GM23338 (cell line): ENCODE data around the gene BMF. TPM values are rescaled to one million over a fixed set of nuclear protein-coding genes. Genes with fewer than 3 reads are reported as not detected.

Experiments used
- ATAC-seq: fragments of 200-7000 bp; cut with Tn5 transposase; 3 replicates; pipeline ENCODE4 v1.9.1; 2020
- DNase-seq: peaks from one replicate; pipeline ENCODE4 v3.0.0-alpha.2; 2015; ENCODE audit warnings: low spot score
- H2AFZ ChIP-seq: fragments of 200-600 bp; sonication (generic); 2 replicates; pipeline ENCODE4 v1.8.0; 2016; ENCODE audit warnings: antibody characterized with exemption, mild to moderate bottlenecking, moderate library complexity
- H3F3A ChIP-seq: fragments of 200-600 bp; sonication (generic); replicated peaks from 2 replicates; pipeline ENCODE4 v1.8.0; 2017; ENCODE audit warnings: antibody characterized with exemption, mixed run types, low read depth
- H3K27ac ChIP-seq: fragments of 200-600 bp; sonication (generic); 2 replicates; pipeline ENCODE4 v1.6.1; 2016; ENCODE audit warnings: low read depth
- H3K27me3 ChIP-seq: fragments of 200-600 bp; sonication (generic); 2 replicates; pipeline ENCODE4 v1.8.0; 2016; ENCODE audit warnings: mild to moderate bottlenecking, mixed run types, moderate library complexity; ENCODE audit not compliant: insufficient read depth
- H3K36me3 ChIP-seq: fragments of 200-600 bp; sonication (generic); 2 replicates; pipeline ENCODE4 v1.8.0; 2016; ENCODE audit warnings: mild to moderate bottlenecking; ENCODE audit not compliant: insufficient read depth
- H3K4me1 ChIP-seq: fragments of 200-600 bp; sonication (generic); 2 replicates; pipeline ENCODE4 v1.8.0; 2016; ENCODE audit warnings: mild to moderate bottlenecking, moderate library complexity; ENCODE audit not compliant: insufficient read depth
- H3K4me2 ChIP-seq: fragments of 200-600 bp; sonication (generic); 2 replicates; pipeline ENCODE4 v1.7.1; 2017; ENCODE audit warnings: mixed run types
- H3K4me3 ChIP-seq: fragments of 200-600 bp; sonication (generic); 2 replicates; pipeline ENCODE4 v1.6.1; 2016; ENCODE audit warnings: mixed run types
- H3K79me2 ChIP-seq: fragments of 200-600 bp; sonication (generic); replicated peaks from 2 replicates; pipeline ENCODE4 v1.8.0; 2017; ENCODE audit warnings: mild to moderate bottlenecking; ENCODE audit not compliant: insufficient read depth
- H3K9me2 ChIP-seq: fragments of 200-600 bp; sonication (generic); 2 replicates; pipeline ENCODE4 v1.8.0; 2017; ENCODE audit not compliant: insufficient read depth
- H4K20me1 ChIP-seq: fragments of 200-600 bp; sonication (generic); replicated peaks from 2 replicates; pipeline ENCODE4 v1.8.0; 2017; ENCODE audit warnings: mild to moderate bottlenecking; ENCODE audit not compliant: insufficient read depth
- H3K27ac Mint-ChIP-seq: 2 replicates; pipeline ENCODE4 v1.8.0; 2020; ENCODE audit warnings: inconsistent platforms, mild to moderate bottlenecking, moderate library complexity, mixed read lengths
- H3K27me3 Mint-ChIP-seq: 3 replicates; pipeline ENCODE4 v1.8.0; 2022; ENCODE audit warnings: low read depth, mild to moderate bottlenecking, moderate library complexity, mixed read lengths, inconsistent platforms; ENCODE audit not compliant: insufficient read depth, poor library complexity
- H3K36me3 Mint-ChIP-seq: 3 replicates; pipeline ENCODE4 v1.8.0; 2021; ENCODE audit warnings: low read depth, mild to moderate bottlenecking, inconsistent platforms, moderate library complexity, mixed read lengths
- H3K4me1 Mint-ChIP-seq: 3 replicates; pipeline ENCODE4 v1.8.0; 2020; ENCODE audit warnings: mild to moderate bottlenecking, inconsistent platforms, mixed read lengths
- H3K4me3 Mint-ChIP-seq: 3 replicates; pipeline ENCODE4 v1.8.0; 2021; ENCODE audit warnings: moderate library complexity, mild to moderate bottlenecking, inconsistent platforms, mixed read lengths
- H3K9me3 Mint-ChIP-seq: 3 replicates; pipeline ENCODE4 v1.8.0; 2020; ENCODE audit warnings: moderate library complexity, mild to moderate bottlenecking, inconsistent platforms, mixed read lengths
- CREB1 ChIP-seq: fragments of 250-450 bp; sonication (Bioruptor Pico); IDR thresholded peaks from 2 replicates; pipeline ENCODE4 v1.5.0; 2020; ENCODE audit warnings: low read depth, mild to moderate bottlenecking, moderate library complexity
- EZH2 ChIP-seq: fragments of 200-600 bp; sonication (generic); IDR thresholded peaks from one replicate; pipeline ENCODE4 v1.8.0; 2017; ENCODE audit warnings: antibody characterized with exemption, mild to moderate bottlenecking, low read depth; ENCODE audit not compliant: unreplicated experiment
- EZH2phosphoT487 ChIP-seq: fragments of 200-600 bp; sonication (generic); IDR thresholded peaks from one replicate; pipeline ENCODE4 v1.8.1; 2018; ENCODE audit warnings: antibody characterized with exemption; ENCODE audit not compliant: unreplicated experiment
- JUNB ChIP-seq: IDR thresholded peaks from one replicate; pipeline ENCODE4 v1.6.1; 2016; ENCODE audit warnings: antibody characterized with exemption; ENCODE audit not compliant: unreplicated experiment
- NANOG ChIP-seq: IDR thresholded peaks from 2 replicates; pipeline ENCODE4 v1.6.1; 2016; ENCODE audit warnings: antibody characterized with exemption, borderline replicate concordance
- POLR2AphosphoS5 ChIP-seq: IDR thresholded peaks from 2 replicates; pipeline ENCODE4 v1.6.1; 2016; ENCODE audit warnings: antibody characterized with exemption, low read depth
- REST ChIP-seq: IDR thresholded peaks from one replicate; pipeline ENCODE4 v1.6.1; 2018; ENCODE audit warnings: antibody characterized with exemption; ENCODE audit not compliant: unreplicated experiment
- STAT1 ChIP-seq: IDR thresholded peaks from one replicate; pipeline ENCODE4 v1.6.1; 2016; ENCODE audit warnings: antibody characterized with exemption; ENCODE audit not compliant: unreplicated experiment
- ZNF114 ChIP-seq: fragments of 250-450 bp; sonication (Bioruptor Pico); IDR thresholded peaks from 2 replicates; pipeline ENCODE4 v1.5.0; 2020; ENCODE audit warnings: mild to moderate bottlenecking, moderate library complexity
- ZNF331 ChIP-seq: fragments of 250-450 bp; sonication (Bioruptor Pico); IDR thresholded peaks from 2 replicates; pipeline ENCODE4 v1.5.0; 2020; ENCODE audit warnings: low read depth, mild to moderate bottlenecking, moderate library complexity
- ZNF462 ChIP-seq: fragments of 250-450 bp; sonication (Bioruptor Pico); IDR thresholded peaks from 2 replicates; pipeline ENCODE4 v1.5.0; 2020; ENCODE audit warnings: mild to moderate bottlenecking, moderate library complexity
- polyA plus RNA-seq: library from polyadenylated mRNA; unstranded; fragments of >200 nt; fragmentation: Nextera tagmentation; extraction: Ambion mirVana; gene quantifications from 2 replicates; pipeline ENCODE4 v1.2.1, GENCODE V29; 2016
- total RNA-seq: library from RNA; depleted of rRNA; stranded (reverse); fragments of >200 nt; shearing (Covaris generic); gene quantifications from 2 replicates; pipeline ENCODE4 v1.2.3, GENCODE V29; 2014
- TF ChIP-seq, protein P1 (sequence below): IDR thresholded peaks from 2 replicates; pipeline ENCODE4 v1.6.1; 2016; ENCODE audit warnings: antibody characterized with exemption
- TF ChIP-seq, protein P2 (sequence below), 2 experiments: fragments of 200-600 bp in 1 of 2; sonication (generic) in 1 of 2; conservative IDR thresholded peaks; 2 replicates each; pipeline versions ENCODE4 v1.5.1 to v1.6.1; 2016 to 2017; ENCODE audit warnings: antibody characterized with exemption in 2 of 2, low read depth in 2 of 2, mild to moderate bottlenecking in 2 of 2, moderate library complexity in 1 of 2

The BMF gene
- total and polyA plus RNA-seq, 2 experiments from 2014 or later: 2.0 to 20.3 TPM

DNA sequence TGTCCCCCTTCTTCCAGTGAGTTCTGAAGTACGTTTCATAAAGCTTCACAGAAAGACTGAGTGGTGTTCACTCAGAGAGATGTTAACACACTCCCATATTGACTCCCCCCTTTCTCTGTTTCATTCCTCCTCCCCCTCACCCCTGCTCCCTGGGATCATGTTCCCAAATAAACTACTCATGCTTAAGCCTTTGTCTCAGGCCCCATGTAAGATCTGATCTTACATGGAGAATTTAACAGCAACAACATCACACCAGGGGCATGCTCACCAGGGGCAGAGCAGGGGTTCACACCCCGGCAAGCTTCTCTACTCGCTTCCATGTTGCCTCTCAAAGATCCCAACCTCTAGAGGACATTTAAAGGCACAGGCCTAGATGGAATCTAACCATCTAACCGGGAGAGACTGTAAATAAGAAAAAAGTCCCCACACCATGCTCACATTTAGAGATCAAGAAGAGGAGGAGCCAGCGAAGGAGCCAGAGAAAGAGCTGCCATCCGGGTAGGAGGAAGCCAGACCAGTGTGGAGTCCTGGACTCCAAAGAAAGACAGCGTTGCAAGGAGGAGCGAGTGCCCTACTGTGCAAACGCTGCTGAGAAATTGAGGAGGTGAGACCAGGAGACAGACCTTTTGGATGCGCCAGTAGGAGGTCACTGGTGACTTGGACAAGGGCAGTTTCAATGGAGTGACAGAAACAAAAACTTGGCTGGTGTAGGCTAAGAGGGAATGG, 48.3 kb downstream of the BMF start:
- Histone ChIP-seq H3K27me3 (no peaks in the 10 kb centered on the region), H3K27ac (no peak overlapping the region), H3K79me2 (no peaks in the 10 kb centered on the region), H3K4me3 (no peak overlapping the region), H3F3A (no peaks in the 10 kb centered on the region), H2AFZ (no peak overlapping the region), H3K9me2 (no peaks in the 10 kb centered on the region), H3K36me3 (no peaks in the 10 kb centered on the region), H3K4me1 (no peaks in the 10 kb centered on the region; the same call in 1 of the 2 replicates), H4K20me1 (no peaks in the 10 kb centered on the region), H3K4me2 (no peak overlapping the region)
- Mint-ChIP-seq H3K4me1 (peaks cover 21% of the 10 kb centered on the region), H3K9me3 (no peaks in the 10 kb centered on the region), H3K4me3 (no peak overlapping the region), H3K27ac (no peak overlapping the region), H3K27me3 (peaks cover 4% of the 10 kb centered on the region), H3K36me3 (no peaks in the 10 kb centered on the region; the same call in 2 of the 3 replicates)
- TF ChIP-seq POLR2AphosphoS5 (no peak), EZH2 (no peak), EZH2phosphoT487 (no peak), STAT1 (no peak), NANOG (no peak), JUNB (no peak), CREB1 (CRISPR knock-in tag) (no peak), ZNF114 (CRISPR knock-in tag) (no peak), ZNF331 (CRISPR knock-in tag) (no peak), REST (no peak), ZNF462 (CRISPR knock-in tag) (no peak)
- TF ChIP-seq, protein P1, sequence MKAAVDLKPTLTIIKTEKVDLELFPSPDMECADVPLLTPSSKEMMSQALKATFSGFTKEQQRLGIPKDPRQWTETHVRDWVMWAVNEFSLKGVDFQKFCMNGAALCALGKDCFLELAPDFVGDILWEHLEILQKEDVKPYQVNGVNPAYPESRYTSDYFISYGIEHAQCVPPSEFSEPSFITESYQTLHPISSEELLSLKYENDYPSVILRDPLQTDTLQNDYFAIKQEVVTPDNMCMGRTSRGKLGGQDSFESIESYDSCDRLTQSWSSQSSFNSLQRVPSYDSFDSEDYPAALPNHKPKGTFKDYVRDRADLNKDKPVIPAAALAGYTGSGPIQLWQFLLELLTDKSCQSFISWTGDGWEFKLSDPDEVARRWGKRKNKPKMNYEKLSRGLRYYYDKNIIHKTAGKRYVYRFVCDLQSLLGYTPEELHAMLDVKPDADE: no peak
- TF ChIP-seq, protein P2, sequence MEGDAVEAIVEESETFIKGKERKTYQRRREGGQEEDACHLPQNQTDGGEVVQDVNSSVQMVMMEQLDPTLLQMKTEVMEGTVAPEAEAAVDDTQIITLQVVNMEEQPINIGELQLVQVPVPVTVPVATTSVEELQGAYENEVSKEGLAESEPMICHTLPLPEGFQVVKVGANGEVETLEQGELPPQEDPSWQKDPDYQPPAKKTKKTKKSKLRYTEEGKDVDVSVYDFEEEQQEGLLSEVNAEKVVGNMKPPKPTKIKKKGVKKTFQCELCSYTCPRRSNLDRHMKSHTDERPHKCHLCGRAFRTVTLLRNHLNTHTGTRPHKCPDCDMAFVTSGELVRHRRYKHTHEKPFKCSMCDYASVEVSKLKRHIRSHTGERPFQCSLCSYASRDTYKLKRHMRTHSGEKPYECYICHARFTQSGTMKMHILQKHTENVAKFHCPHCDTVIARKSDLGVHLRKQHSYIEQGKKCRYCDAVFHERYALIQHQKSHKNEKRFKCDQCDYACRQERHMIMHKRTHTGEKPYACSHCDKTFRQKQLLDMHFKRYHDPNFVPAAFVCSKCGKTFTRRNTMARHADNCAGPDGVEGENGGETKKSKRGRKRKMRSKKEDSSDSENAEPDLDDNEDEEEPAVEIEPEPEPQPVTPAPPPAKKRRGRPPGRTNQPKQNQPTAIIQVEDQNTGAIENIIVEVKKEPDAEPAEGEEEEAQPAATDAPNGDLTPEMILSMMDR (conservative IDR thresholded peaks at IDR 0.05; ENCODE audit: low read depth in 2 of 2): no peak
- ATAC-seq: no peak
- no peak for DNase-seq
